Neuronal stem cell (in vitro differentiated cells): ENCODE results near the gene RPUSD1.
A peak's percentile ranks its signal among the peaks of the same experiment; 100 is the strongest.
"Not testable (repeated sequence)": the region's sequence is repeated elsewhere in the genome, so short reads cannot be mapped to it uniquely, and the experiment has no call there.

Experiments
- DNase-seq: peaks from one replicate; pipeline ENCODE4 v3.0.0-alpha.2; 2013; ENCODE audit warnings: low spot score
- H2AFZ ChIP-seq: one replicate; pipeline ENCODE4 v1.6.1; 2013; ENCODE audit warnings: mild to moderate bottlenecking, low read length, inconsistent platforms
- H2AK5ac ChIP-seq: 2 replicates; pipeline ENCODE4 v1.6.1; 2013; ENCODE audit warnings: low read depth, mild to moderate bottlenecking, inconsistent platforms, low read length, moderate library complexity, mixed read lengths
- H2BK120ac ChIP-seq: 2 replicates; pipeline ENCODE4 v1.6.1; 2013; ENCODE audit warnings: low read depth, mild to moderate bottlenecking, inconsistent platforms, low read length, moderate library complexity, mixed read lengths
- H2BK12ac ChIP-seq: one replicate; pipeline ENCODE4 v1.6.1; 2013; ENCODE audit warnings: low read length, inconsistent platforms
- H2BK15ac ChIP-seq: 2 replicates; pipeline ENCODE4 v1.6.1; 2013; ENCODE audit warnings: mild to moderate bottlenecking, low read length, inconsistent platforms, mixed read lengths
- H2BK5ac ChIP-seq: one replicate; pipeline ENCODE4 v1.6.1; 2013; ENCODE audit warnings: inconsistent platforms, mild to moderate bottlenecking, low read length, moderate library complexity
- H3K14ac ChIP-seq: one replicate; pipeline ENCODE4 v1.6.1; 2013; ENCODE audit warnings: low read length, inconsistent platforms
- H3K18ac ChIP-seq: 2 replicates; pipeline ENCODE4 v1.6.1; 2013; ENCODE audit warnings: low read length, inconsistent platforms
- H3K23ac ChIP-seq: 2 replicates; pipeline ENCODE4 v1.6.1; 2013; ENCODE audit warnings: low read depth, mild to moderate bottlenecking, mixed read lengths, low read length, inconsistent platforms; ENCODE audit not compliant: poor library complexity
- H3K27ac ChIP-seq: replicated peaks from 3 replicates; pipeline ENCODE4 v1.5.1; 2013; ENCODE audit warnings: low read length, inconsistent platforms
- H3K27me3 ChIP-seq, 3 experiments: 2 replicates each; pipeline ENCODE4 v1.6.1; 2013; ENCODE audit warnings: low read length in 3 of 3, mild to moderate bottlenecking in 2 of 3, inconsistent platforms in 1 of 3, low read depth in 1 of 3, mixed read lengths in 1 of 3, moderate library complexity in 1 of 3; ENCODE audit not compliant: control insufficient read depth in 3 of 3, insufficient read depth in 3 of 3
- H3K36me3 ChIP-seq, 2 donors: replicated peaks in 1 of 2; 2 replicates each; pipeline ENCODE4 v1.6.1; 2013; ENCODE audit warnings: low read length in 2 of 2; ENCODE audit not compliant: control insufficient read depth in 2 of 2, insufficient read depth in 2 of 2
- H3K4ac ChIP-seq: 2 replicates; pipeline ENCODE4 v1.6.1; 2013; ENCODE audit warnings: inconsistent platforms, mild to moderate bottlenecking, low read length, moderate library complexity
- H3K4me1 ChIP-seq, 2 donors: 1 replicate in 1 of 2; 2 replicates in 1 of 2; pipeline ENCODE4 v1.6.1; 2013; ENCODE audit warnings: low read length in 2 of 2, low read depth in 1 of 2; ENCODE audit not compliant: control insufficient read depth in 2 of 2, insufficient read depth in 1 of 2
- H3K4me2 ChIP-seq: one replicate; pipeline ENCODE4 v1.6.1; 2013; ENCODE audit warnings: mild to moderate bottlenecking, low read length, inconsistent platforms; ENCODE audit not compliant: insufficient read depth, poor library complexity, severe bottlenecking
- H3K4me3 ChIP-seq, 2 donors: 2 replicates each; pipeline ENCODE4 v1.5.1; 2013; ENCODE audit warnings: low read length in 2 of 2, mild to moderate bottlenecking in 2 of 2, inconsistent platforms in 1 of 2, moderate library complexity in 1 of 2
- H3K79me1 ChIP-seq: one replicate; pipeline ENCODE4 v1.6.1; 2013; ENCODE audit warnings: low read depth, mild to moderate bottlenecking, inconsistent platforms, low read length, moderate library complexity
- H3K9ac ChIP-seq: one replicate; pipeline ENCODE4 v1.6.1; 2013; ENCODE audit warnings: mild to moderate bottlenecking, low read depth, low read length, inconsistent platforms; ENCODE audit not compliant: poor library complexity
- H3K9me3 ChIP-seq, 2 donors: replicated peaks in 1 of 2; 2 replicates each; pipeline versions ENCODE3 to v1.6.1; 2013; ENCODE audit warnings: low read length in 2 of 2, mild to moderate bottlenecking in 2 of 2, inconsistent platforms in 1 of 2, low read depth in 1 of 2, mixed read lengths in 1 of 2, moderate library complexity in 1 of 2; ENCODE audit not compliant: control insufficient read depth in 2 of 2, insufficient read depth in 1 of 2
- H4K8ac ChIP-seq: one replicate; pipeline ENCODE4 v1.6.1; 2013; ENCODE audit warnings: low read depth, mild to moderate bottlenecking, inconsistent platforms, low read length, moderate library complexity
- H4K91ac ChIP-seq: one replicate; pipeline ENCODE4 v1.6.1; 2013; ENCODE audit warnings: low read length, low read depth, mild to moderate bottlenecking, inconsistent platforms; ENCODE audit not compliant: poor library complexity
- WGBS, 2 donors: extraction: QIAGEN DNeasy Blood & Tissue Kit; methylation state at CpG; one replicate each; pipeline ENCODE4 v1.1.7; 2013; ENCODE audit warnings: missing lambda C conversion rate in 2 of 2, mixed read lengths in 1 of 2; ENCODE audit not compliant: insufficient read length in 2 of 2, insufficient replicate concordance in 1 of 2; ENCODE audit errors: extremely low coverage in 2 of 2; 5-methylcytosine and 5-hydroxymethylcytosine counted together

The RPUSD1 gene

GRCh38 chr16:822174-822908, 34.2 kb upstream of the RPUSD1 start:
- H3K27ac ChIP-seq: no peak overlapping the region
- peaks cover 0 to 25% (median 0%) of the 10 kb centered on the region in 3 experiments for H3K27me3 ChIP-seq

GRCh38 chr16:821751-822150, 33.6 kb upstream of the RPUSD1 start:
- Histone ChIP-seq H3K4me2 (no peak overlapping the region), H3K14ac (peak overlapping the region; percentile 26), H3K27ac (no peak overlapping the region), H3K4me3 (no peak overlapping the region), H3K23ac (peak overlapping the region; percentile 56), H3K18ac (peak overlapping the region; percentile 23), H3K79me1 (peaks cover 3% of the 10 kb centered on the region), H4K91ac (no peak overlapping the region), H2AFZ (no peak overlapping the region), H3K9me3 (peaks cover 6 to 15% of the 10 kb centered on the region in 2 donors), H3K4ac (no peak overlapping the region), H2BK5ac (no peak overlapping the region), H3K27me3 (peaks cover 0 to 20% (median 0%) of the 10 kb centered on the region in 3 experiments), H2BK12ac (no peak overlapping the region), H3K4me1 (peaks cover 3% of the 10 kb centered on the region in 2 donors), H3K9ac (no peak overlapping the region), H2BK120ac (no peak overlapping the region), H4K8ac (no peak overlapping the region), H2AK5ac (no peak overlapping the region), H2BK15ac (no peak overlapping the region), H3K36me3 (no peaks in the 10 kb centered on the region)
- no peak for DNase-seq
- no CpG with 5 or more reads among the region's 13 CpGs for WGBS, 2 donors

More at GRCh38 chr16:822174-822908, 34.2 kb upstream of the RPUSD1 start:
- no peak overlapping the region for H3K4me2 ChIP-seq
- peak overlapping the region; percentile 24 for H2AK5ac ChIP-seq
- H2BK120ac ChIP-seq: no peak overlapping the region
- peaks cover 8 to 15% of the 10 kb centered on the region in 2 donors for H3K9me3 ChIP-seq
- no peak overlapping the region for H4K91ac ChIP-seq
- no peak overlapping the region for H3K9ac ChIP-seq
- H2BK12ac ChIP-seq: no peak overlapping the region
- no peak overlapping the region for H3K4me3 ChIP-seq
- no peak overlapping the region for H2AFZ ChIP-seq
- peak overlapping the region; percentile 67 for H3K18ac ChIP-seq
- H2BK5ac ChIP-seq: no peak overlapping the region
- peaks cover 3% of the 10 kb centered on the region in 2 donors for H3K4me1 ChIP-seq
- peak overlapping the region; percentile 56 for H3K23ac ChIP-seq
- H3K14ac ChIP-seq: peak overlapping the region; percentile 84
- WGBS, 2 donors: no CpG with 5 or more reads among the region's 21 CpGs
- H4K8ac ChIP-seq: peak overlapping the region; percentile 68
- peak overlapping the region; percentile 55 for H3K4ac ChIP-seq
- H3K36me3 ChIP-seq: no peaks in the 10 kb centered on the region
- no peak for DNase-seq
- H3K79me1 ChIP-seq: peaks cover 2% of the 10 kb centered on the region
- H2BK15ac ChIP-seq: peak overlapping the region; percentile 62

- no peak overlapping the region for H2BK5ac ChIP-seq
- H3K27ac ChIP-seq: peak overlapping the region; percentile 63
- peak; percentile 68 for DNase-seq
- H3K4ac ChIP-seq: no peak overlapping the region
- H3K9me3 ChIP-seq: peaks cover 6 to 15% of the 10 kb centered on the region in 2 donors
- H2AFZ ChIP-seq: no peak overlapping the region
- no peak overlapping the region for H3K14ac ChIP-seq
- H3K79me1 ChIP-seq: peaks cover 3% of the 10 kb centered on the region
- no peak overlapping the region for H4K91ac ChIP-seq
- no peak overlapping the region for H3K23ac ChIP-seq
- H2BK120ac ChIP-seq: no peak overlapping the region
- H2AK5ac ChIP-seq: no peak overlapping the region
- H3K18ac ChIP-seq: peak overlapping the region; percentile 74
- no peak overlapping the region for H2BK12ac ChIP-seq
- H3K4me2 ChIP-seq: peak overlapping the region; percentile 19
- peaks cover 3% of the 10 kb centered on the region in 2 donors for H3K4me1 ChIP-seq
- H4K8ac ChIP-seq: no peak overlapping the region
- H2BK15ac ChIP-seq: peak overlapping the region; percentile 30
- H3K4me3 ChIP-seq: no peak overlapping the region
- no peaks in the 10 kb centered on the region for H3K36me3 ChIP-seq
- H3K9ac ChIP-seq: peak overlapping the region; percentile 63
- peaks cover 0 to 19% (median 0%) of the 10 kb centered on the region in 3 experiments for H3K27me3 ChIP-seq
- WGBS, 2 donors: no CpG with 5 or more reads among the region's 12 CpGs
Observed at GRCh38 chr16:820748-821147, 32.6 kb upstream of the RPUSD1 start.

GRCh38 chr16:820044-820408, 31.8 kb upstream of the RPUSD1 start:
- not testable (repeated sequence) for H3K14ac ChIP-seq, H3K4me1 ChIP-seq, H4K91ac ChIP-seq, H2BK15ac ChIP-seq, H3K36me3 ChIP-seq, H3K23ac ChIP-seq, H2AK5ac ChIP-seq, H3K27ac ChIP-seq, H3K79me1 ChIP-seq, DNase-seq, H3K9ac ChIP-seq, H2AFZ ChIP-seq, H3K4me2 ChIP-seq, H4K8ac ChIP-seq, H3K18ac ChIP-seq, H2BK5ac ChIP-seq, H3K4me3 ChIP-seq, H3K4ac ChIP-seq, H2BK12ac ChIP-seq, H2BK120ac ChIP-seq
- Histone ChIP-seq H3K9me3 (peaks cover 6 to 15% of the 10 kb centered on the region in 2 donors), H3K27me3 (peaks cover 0 to 14% (median 0%) of the 10 kb centered on the region in 3 experiments)
- WGBS, 2 donors: no CpG with 5 or more reads among the region's 10 CpGs
